H1 (cell line): ENCODE measurements around the gene WDR33. TPM values are rescaled to one million over a fixed set of nuclear protein-coding genes. Genes with fewer than 3 reads are reported as not detected.

Experiments used
- CEBPB ChIP-seq: IDR thresholded peaks from 2 replicates; pipeline ENCODE4 v1.6.1; 2012; ENCODE audit warnings: low read depth, low read length
- EGR1 ChIP-seq: IDR thresholded peaks from 2 replicates; pipeline ENCODE4 v1.6.1; 2011; ENCODE audit warnings: low read depth, low read length, borderline replicate concordance
- JUND ChIP-seq: IDR thresholded peaks from 2 replicates; pipeline ENCODE4 v1.6.1; 2011; ENCODE audit warnings: mild to moderate bottlenecking, improper control_type of control experiment, low read length
- KDM4A ChIP-seq: IDR thresholded peaks from one replicate; pipeline ENCODE4 v1.7.1; 2012; ENCODE audit warnings: low read depth, mild to moderate bottlenecking, moderate library complexity, low read length, inconsistent platforms; ENCODE audit not compliant: severe bottlenecking
- NANOG ChIP-seq: IDR thresholded peaks from 2 replicates; pipeline ENCODE4 v1.6.1; 2011; ENCODE audit warnings: low read length, low read depth, mild to moderate bottlenecking, inconsistent platforms; ENCODE audit not compliant: insufficient read depth, poor library complexity, severe bottlenecking
- POU5F1 ChIP-seq: IDR thresholded peaks from 2 replicates; pipeline ENCODE4 v1.6.1; 2011; ENCODE audit warnings: low read depth, mild to moderate bottlenecking, low read length, moderate library complexity
- RBBP5 ChIP-seq: IDR thresholded peaks from 2 replicates; pipeline ENCODE4 v1.7.1; 2012; ENCODE audit warnings: low read depth, mild to moderate bottlenecking, inconsistent platforms, low read length, moderate library complexity, borderline replicate concordance
- SUZ12 ChIP-seq: fragments of 200-600 bp; sonication (generic); IDR thresholded peaks from 2 replicates; pipeline ENCODE4 v1.6.1; 2012; ENCODE audit warnings: mild to moderate bottlenecking, inconsistent platforms, low read length, moderate library complexity, mixed read lengths
- YY1 ChIP-seq: IDR thresholded peaks from 2 replicates; pipeline ENCODE4 v1.6.1; 2011; ENCODE audit warnings: low read depth, mild to moderate bottlenecking, low read length
- polyA plus RNA-seq, 7 experiments: library from polyadenylated mRNA; depleted of rRNA in 3 of 7; stranded (reverse) in 5 of 7; unstranded in 2 of 7; fragments of >200 nt in 5 of 7; fragments of 200-250 nt in 2 of 7; gene quantifications; 1 replicate in 5 of 7; 2 replicates in 1 of 7; 4 replicates in 1 of 7; pipeline versions ENCODE4 v1.2.1 to v1.2.3, GENCODE V29; 2011 to 2013; ENCODE audit warnings: missing spikeins in 2 of 7, mixed read lengths in 2 of 7
- total RNA-seq: library from RNA; stranded (reverse); fragmentation: NEBNext Ultra II Directional; extraction: Animal tissue kit (Norgen Biotek cat#: 25700); gene quantifications from 2 replicates; pipeline ENCODE4 v1.2.1, GENCODE V29; 2021
- TF ChIP-seq, protein P1 (sequence below): fragments of 300-600 bp; sonication (generic); IDR thresholded peaks from 2 replicates; pipeline ENCODE4 v1.7.1; 2012; ENCODE audit warnings: low read length, moderate library complexity, mild to moderate bottlenecking, inconsistent platforms; ENCODE audit not compliant: insufficient replicate concordance
- TF ChIP-seq, protein P2 (sequence below): IDR thresholded peaks from 2 replicates; pipeline ENCODE4 v1.6.1; 2011; ENCODE audit warnings: low read depth, mild to moderate bottlenecking, low read length; ENCODE audit not compliant: insufficient read depth

Gene WDR33
- total and polyA plus RNA-seq, 2 of the 8 experiments (the other 6 are each of a cell fraction or from before 2014, with no cell fraction given) = 18.1 to 82.7 TPM

DNA sequence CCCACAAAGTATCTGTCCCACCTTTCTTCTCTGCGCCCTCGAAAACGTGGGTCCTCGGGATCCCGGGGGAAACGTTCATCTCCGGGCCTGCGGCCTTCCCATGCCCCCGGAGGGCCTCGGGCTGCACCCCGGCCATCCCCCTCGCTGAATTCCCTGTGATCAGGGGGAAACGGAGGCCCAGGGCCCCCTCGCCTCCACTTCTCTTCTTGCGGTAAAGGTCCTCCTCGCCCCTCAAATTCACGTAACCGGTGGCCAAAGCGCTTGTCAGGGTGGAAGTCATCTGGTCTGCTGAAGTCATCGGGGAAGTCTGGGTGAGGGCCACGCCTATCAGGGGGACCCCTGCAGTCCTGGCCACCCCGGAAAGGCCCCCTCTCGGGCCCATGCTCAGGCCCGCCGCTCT, 97.4 kb downstream of the WDR33 start (continued):
- TF ChIP-seq, protein P1, sequence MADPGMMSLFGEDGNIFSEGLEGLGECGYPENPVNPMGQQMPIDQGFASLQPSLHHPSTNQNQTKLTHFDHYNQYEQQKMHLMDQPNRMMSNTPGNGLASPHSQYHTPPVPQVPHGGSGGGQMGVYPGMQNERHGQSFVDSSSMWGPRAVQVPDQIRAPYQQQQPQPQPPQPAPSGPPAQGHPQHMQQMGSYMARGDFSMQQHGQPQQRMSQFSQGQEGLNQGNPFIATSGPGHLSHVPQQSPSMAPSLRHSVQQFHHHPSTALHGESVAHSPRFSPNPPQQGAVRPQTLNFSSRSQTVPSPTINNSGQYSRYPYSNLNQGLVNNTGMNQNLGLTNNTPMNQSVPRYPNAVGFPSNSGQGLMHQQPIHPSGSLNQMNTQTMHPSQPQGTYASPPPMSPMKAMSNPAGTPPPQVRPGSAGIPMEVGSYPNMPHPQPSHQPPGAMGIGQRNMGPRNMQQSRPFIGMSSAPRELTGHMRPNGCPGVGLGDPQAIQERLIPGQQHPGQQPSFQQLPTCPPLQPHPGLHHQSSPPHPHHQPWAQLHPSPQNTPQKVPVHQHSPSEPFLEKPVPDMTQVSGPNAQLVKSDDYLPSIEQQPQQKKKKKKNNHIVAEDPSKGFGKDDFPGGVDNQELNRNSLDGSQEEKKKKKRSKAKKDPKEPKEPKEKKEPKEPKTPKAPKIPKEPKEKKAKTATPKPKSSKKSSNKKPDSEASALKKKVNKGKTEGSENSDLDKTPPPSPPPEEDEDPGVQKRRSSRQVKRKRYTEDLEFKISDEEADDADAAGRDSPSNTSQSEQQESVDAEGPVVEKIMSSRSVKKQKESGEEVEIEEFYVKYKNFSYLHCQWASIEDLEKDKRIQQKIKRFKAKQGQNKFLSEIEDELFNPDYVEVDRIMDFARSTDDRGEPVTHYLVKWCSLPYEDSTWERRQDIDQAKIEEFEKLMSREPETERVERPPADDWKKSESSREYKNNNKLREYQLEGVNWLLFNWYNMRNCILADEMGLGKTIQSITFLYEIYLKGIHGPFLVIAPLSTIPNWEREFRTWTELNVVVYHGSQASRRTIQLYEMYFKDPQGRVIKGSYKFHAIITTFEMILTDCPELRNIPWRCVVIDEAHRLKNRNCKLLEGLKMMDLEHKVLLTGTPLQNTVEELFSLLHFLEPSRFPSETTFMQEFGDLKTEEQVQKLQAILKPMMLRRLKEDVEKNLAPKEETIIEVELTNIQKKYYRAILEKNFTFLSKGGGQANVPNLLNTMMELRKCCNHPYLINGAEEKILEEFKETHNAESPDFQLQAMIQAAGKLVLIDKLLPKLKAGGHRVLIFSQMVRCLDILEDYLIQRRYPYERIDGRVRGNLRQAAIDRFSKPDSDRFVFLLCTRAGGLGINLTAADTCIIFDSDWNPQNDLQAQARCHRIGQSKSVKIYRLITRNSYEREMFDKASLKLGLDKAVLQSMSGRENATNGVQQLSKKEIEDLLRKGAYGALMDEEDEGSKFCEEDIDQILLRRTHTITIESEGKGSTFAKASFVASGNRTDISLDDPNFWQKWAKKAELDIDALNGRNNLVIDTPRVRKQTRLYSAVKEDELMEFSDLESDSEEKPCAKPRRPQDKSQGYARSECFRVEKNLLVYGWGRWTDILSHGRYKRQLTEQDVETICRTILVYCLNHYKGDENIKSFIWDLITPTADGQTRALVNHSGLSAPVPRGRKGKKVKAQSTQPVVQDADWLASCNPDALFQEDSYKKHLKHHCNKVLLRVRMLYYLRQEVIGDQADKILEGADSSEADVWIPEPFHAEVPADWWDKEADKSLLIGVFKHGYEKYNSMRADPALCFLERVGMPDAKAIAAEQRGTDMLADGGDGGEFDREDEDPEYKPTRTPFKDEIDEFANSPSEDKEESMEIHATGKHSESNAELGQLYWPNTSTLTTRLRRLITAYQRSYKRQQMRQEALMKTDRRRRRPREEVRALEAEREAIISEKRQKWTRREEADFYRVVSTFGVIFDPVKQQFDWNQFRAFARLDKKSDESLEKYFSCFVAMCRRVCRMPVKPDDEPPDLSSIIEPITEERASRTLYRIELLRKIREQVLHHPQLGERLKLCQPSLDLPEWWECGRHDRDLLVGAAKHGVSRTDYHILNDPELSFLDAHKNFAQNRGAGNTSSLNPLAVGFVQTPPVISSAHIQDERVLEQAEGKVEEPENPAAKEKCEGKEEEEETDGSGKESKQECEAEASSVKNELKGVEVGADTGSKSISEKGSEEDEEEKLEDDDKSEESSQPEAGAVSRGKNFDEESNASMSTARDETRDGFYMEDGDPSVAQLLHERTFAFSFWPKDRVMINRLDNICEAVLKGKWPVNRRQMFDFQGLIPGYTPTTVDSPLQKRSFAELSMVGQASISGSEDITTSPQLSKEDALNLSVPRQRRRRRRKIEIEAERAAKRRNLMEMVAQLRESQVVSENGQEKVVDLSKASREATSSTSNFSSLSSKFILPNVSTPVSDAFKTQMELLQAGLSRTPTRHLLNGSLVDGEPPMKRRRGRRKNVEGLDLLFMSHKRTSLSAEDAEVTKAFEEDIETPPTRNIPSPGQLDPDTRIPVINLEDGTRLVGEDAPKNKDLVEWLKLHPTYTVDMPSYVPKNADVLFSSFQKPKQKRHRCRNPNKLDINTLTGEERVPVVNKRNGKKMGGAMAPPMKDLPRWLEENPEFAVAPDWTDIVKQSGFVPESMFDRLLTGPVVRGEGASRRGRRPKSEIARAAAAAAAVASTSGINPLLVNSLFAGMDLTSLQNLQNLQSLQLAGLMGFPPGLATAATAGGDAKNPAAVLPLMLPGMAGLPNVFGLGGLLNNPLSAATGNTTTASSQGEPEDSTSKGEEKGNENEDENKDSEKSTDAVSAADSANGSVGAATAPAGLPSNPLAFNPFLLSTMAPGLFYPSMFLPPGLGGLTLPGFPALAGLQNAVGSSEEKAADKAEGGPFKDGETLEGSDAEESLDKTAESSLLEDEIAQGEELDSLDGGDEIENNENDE = no peak
- TF ChIP-seq, protein P2, sequence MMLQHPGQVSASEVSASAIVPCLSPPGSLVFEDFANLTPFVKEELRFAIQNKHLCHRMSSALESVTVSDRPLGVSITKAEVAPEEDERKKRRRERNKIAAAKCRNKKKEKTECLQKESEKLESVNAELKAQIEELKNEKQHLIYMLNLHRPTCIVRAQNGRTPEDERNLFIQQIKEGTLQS = no peak
- TF ChIP-seq EGR1 (no peak), NANOG (no peak), KDM4A (no peak), CEBPB (no peak), YY1 (no peak), SUZ12 (no peak), JUND (no peak), POU5F1 (no peak), RBBP5 (no peak)
